ENCODE results near the gene FNDC4. TPM values are rescaled to one million over a fixed set of nuclear protein-coding genes. Genes with fewer than 3 reads are reported as not detected.

The FNDC4 gene
- total and polyA plus RNA-seq, 2 of the 8 experiments (the other 6 are each of a cell fraction or from before 2014, with no cell fraction given): 14.1 to 14.7 TPM

DNA sequence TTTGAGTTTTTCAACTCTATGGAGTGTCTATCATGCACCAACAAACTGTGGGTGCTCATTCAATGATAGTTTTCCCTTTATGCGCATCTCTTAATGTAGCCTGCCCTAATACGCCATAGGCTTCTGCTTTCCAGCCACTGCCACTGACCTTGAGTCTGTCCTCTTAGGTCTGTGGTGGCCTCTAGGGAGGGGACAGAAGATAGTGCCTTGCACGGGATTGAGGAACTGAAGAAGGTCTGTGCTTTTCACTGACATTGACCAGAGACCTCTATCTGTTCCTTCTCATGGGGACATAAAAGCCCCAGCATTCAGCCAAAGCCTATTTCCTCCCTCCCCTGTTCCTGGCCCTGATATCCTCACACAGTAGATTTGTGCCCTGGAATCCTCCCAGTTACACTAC is 4.0 kb upstream of the FNDC4 start:
- Histone ChIP-seq H2BK120ac (replicated peaks; ENCODE audit: low read depth, low read length) (no peak overlapping the region), H3K27ac (ENCODE audit: low read depth, low read length) (no peak overlapping the region), H3K4me1 (replicated peaks in 1 of 4; ENCODE audit: control insufficient read depth in 3 of 4, insufficient read depth in 4 of 4, low read length in 3 of 4) (peaks cover 0 to 8% (median 5%) of the 10 kb centered on the region in 4 experiments; a peak in 5 of 7 replicates), H3K36me3 (ENCODE audit: control insufficient read depth in 2 of 4, insufficient read depth in 4 of 4, low read length in 3 of 4) (no peaks in the 10 kb centered on the region), H3K9me3 (ENCODE audit: insufficient read depth in 2 of 2, low read depth in 1 of 2, low read length in 1 of 2) (no peaks in the 10 kb centered on the region), H3K14ac (ENCODE audit: insufficient read length) (no peak overlapping the region), H3K79me1 (ENCODE audit: low read depth, low read length) (no peaks in the 10 kb centered on the region), H4K20me1 (replicated peaks in 1 of 2; ENCODE audit: control insufficient read depth in 1 of 2, insufficient read depth in 2 of 2, low read length in 2 of 2) (no peaks in the 10 kb centered on the region), H3K23me2 (ENCODE audit: low read depth, low read length) (peaks cover 8% of the 10 kb centered on the region), H3K79me2 (ENCODE audit: control insufficient read depth in 1 of 2, insufficient read depth in 2 of 2, low read length in 2 of 2) (no peaks in the 10 kb centered on the region), H3K4me3 (ENCODE audit: extremely low read depth in 1 of 4, insufficient read depth in 2 of 4, low read depth in 3 of 4, low read length in 4 of 4) (no peak overlapping the region), H2BK12ac (ENCODE audit: low read depth, low read length) (no peak overlapping the region), H4K5ac (ENCODE audit: insufficient read length, low read depth, low read length) (no peak overlapping the region), H3K18ac (ENCODE audit: extremely low read depth, low read length) (no peak overlapping the region), H2BK15ac (ENCODE audit: low read length) (no peak overlapping the region), H2AK5ac (ENCODE audit: low read depth, low read length) (no peak overlapping the region), H4K8ac (ENCODE audit: extremely low read depth, insufficient read depth, low read length) (no peak overlapping the region), H3K56ac (replicated peaks; ENCODE audit: insufficient read length, low read depth, low read length) (no peak overlapping the region), H2BK5ac (ENCODE audit: low read depth, low read length) (no peak overlapping the region), H3K9ac (replicated peaks in 1 of 4; ENCODE audit: extremely low read depth in 1 of 4, low read depth in 3 of 4, low read length in 3 of 4) (no peak overlapping the region), H3K23ac (ENCODE audit: insufficient read length) (no peak overlapping the region), H2AFZ (ENCODE audit: low read length) (no peak overlapping the region), H4K91ac (replicated peaks; ENCODE audit: insufficient read length, low read length) (no peak overlapping the region), H3K4me2 (ENCODE audit: insufficient read depth in 1 of 2, low read depth in 2 of 2, low read length in 2 of 2) (no peak overlapping the region), H2BK20ac (ENCODE audit: low read length) (no peak overlapping the region), H3K4ac (replicated peaks; ENCODE audit: insufficient read length, low read depth, low read length) (no peak overlapping the region), H3K27me3 (replicated peaks in 1 of 4; ENCODE audit: control insufficient read depth in 3 of 4, extremely low read depth in 1 of 4, insufficient read depth in 3 of 4, low read length in 3 of 4) (peaks cover 0 to 6% (median 6%) of the 10 kb centered on the region in 4 experiments; a peak in 5 of 7 replicates)
- CTCF ChIA-PET (ENCODE audit: partially characterized antibody): interaction anchor here (2.2 kb wide), 1 partner anchor 9 kb away, joined by 5 read pairs; no protein-coding TSS in a partner anchor
- no peak for DNase-seq (ENCODE audit: low read depth in 1 of 2, low spot score in 2 of 2)
- 86% methylated on average over 3 of the region's 3 CpGs; no CpG with 5 or more reads in 1 of the 2 experiments for WGBS, 2 experiments (ENCODE audit: extremely low coverage in 1 of 2, insufficient coverage in 1 of 2, insufficient read length in 1 of 2, insufficient replicate concordance in 2 of 2, low coverage in 1 of 2, low lambda C conversion rate in 2 of 2, missing lambda C conversion rate in 1 of 2)
- POLR2A ChIA-PET (ENCODE audit: partially characterized antibody): no interaction called here
- TF ChIP-seq, protein P1, sequence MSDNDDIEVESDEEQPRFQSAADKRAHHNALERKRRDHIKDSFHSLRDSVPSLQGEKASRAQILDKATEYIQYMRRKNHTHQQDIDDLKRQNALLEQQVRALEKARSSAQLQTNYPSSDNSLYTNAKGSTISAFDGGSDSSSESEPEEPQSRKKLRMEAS (IDR thresholded peaks at IDR 0.05): no peak
- TF ChIP-seq SUZ12 (IDR thresholded peaks at IDR 0.05; ENCODE audit: low read length): no peak
- no peak for FAIRE-seq
